ENCODE measurements around the gene AJAP1. TPM values are rescaled to one million over a fixed set of nuclear protein-coding genes. Genes with fewer than 3 reads are reported as not detected.
"Not testable (repeated sequence)": the region's sequence is repeated elsewhere in the genome, so short reads cannot be mapped to it uniquely, and the experiment has no call there.

The AJAP1 gene
- total RNA-seq, 1 donor from 2014 or later: 0.63 TPM

DNA sequence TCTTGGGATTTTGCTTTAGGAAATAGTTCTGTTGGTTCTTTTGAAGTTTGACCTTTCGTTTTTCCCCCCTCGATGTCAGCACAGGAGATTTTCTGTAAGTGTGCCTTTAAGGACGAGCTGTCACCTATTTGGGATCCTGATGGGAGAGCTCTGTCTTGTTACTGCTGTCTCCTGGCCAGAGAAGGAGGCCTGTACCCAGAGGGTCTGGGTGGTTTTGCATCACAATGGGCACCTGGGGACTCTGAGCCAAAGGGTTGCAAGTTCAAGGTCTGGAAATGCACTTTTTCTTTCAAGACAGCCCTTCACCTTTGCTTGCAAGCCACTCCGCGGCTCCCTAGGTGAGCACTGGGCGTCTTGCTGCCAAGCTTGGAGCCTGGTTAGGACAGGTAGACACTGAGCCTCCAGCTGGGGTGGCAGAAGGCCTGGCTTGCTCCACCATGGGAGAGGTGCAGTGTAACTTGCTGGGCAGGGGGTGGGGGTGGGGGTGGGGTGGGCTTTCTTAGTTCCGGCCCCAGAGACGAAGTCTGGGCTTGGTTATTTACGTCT is 2.9 kb downstream of the AJAP1 start:
- no peak for DNase-seq (ENCODE audit: low spot score)
- ATAC-seq: no peak

DNA sequence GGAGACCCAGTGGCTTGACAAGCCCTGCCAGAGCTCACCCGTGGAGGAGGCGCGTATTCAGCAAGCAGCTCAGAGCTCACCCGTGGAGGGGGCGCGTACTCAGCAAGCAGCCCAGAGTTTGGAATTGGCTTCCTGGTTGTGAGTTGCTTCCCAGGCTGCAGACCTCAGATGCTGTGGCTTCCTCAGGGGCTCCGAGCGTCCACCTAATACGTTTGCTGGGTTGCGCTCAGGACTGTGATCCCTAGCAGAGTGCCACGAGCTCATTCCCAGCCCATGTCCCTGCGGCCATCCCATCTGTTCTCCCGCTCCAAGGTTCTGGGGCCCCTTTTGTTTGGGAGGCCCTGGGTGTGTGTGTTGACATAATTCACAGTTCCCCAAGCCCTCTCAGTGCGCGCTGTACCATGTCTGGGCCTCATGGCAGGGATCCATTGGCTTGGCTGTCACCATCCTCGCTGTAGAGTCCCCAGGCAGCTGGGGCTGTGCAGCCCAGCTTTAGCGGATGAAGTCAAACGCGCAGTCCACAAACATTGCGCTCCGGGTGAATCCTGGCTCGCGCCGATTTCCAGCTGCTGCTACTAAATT is 3.6 kb downstream of the AJAP1 start:
- no peak for ATAC-seq
- no peak for DNase-seq (ENCODE audit: low spot score)

DNA sequence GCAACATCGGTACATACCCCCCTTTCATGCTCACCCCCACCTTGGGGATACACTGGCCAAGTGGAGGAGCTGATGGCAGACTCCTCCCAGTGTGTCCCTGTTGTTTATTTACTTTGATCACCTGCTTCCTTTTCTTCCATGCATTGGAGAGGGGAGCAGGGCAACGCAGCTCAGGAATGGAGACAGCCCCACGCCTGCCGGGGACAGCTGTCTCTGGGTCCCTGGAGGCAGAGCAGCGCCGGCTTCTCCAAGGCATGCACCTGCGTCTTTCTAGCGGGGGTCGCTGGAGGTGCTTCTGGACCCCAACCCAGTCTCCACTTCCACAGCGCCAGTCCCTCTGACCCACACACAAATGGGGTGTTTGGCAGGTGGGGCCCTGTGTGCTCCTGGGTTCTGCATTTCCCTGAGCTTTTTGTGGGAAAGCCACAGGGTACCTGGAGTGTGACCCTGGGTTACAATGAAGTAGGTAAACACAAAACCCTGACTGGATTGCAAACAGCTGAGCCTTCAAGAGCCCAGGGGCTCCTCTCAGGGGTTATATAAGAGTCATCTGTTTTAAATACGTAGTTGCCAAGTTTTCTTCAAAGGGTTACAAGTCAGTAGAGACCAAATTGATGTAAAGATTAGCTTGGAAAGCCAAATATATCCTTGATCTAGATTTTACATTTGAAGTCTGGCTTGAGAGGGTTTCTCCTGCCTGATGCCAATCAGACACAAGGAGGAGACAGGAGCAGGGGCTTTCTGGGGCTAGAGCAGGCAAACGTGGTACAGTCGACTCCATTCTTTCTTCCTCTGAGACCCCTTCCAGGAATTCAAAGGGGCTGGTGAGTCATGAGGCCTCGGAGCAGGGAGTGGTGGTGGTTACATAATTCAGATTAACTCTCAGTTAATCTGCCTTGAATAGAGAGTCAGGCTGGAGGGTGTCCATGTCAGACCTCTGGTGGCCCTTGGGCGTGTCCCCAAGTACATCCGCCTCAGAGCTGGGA is 4.5 kb downstream of the AJAP1 start:
- ATAC-seq (no peak), DNase-seq (ENCODE audit: low spot score) (no peak)

DNA sequence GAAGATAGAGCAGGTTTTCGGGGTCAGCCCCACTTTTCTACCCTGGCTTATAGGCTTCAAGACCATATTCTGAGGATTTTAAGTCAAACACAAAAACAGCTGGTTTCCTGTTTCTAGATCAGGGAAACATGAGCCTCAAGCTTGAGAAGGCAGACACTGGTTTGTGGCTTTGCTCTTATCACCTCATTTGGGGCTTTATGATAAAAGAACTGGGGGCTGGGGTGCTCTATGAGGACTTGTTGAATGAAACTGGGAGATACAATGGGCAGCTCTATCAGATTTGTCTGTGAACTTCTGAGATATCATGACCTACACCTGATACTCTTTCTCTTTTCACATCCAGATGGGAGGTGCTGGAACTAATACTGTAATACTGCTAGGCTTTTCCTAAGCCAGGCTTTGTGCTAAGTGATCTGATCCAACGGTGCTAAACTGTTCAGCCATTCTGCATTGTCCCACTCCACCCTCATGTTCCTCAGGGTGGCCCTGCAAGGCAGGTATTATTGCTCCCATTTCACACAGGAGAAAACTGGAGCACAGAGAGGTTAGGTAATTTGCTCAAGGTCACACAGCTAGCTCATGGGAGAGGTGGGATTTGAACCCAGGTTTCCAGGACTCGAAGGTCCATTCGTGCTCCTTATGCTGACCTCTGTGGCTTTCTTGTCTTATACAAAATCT is 6.6 kb downstream of the AJAP1 start:
- no peak for ATAC-seq

DNA sequence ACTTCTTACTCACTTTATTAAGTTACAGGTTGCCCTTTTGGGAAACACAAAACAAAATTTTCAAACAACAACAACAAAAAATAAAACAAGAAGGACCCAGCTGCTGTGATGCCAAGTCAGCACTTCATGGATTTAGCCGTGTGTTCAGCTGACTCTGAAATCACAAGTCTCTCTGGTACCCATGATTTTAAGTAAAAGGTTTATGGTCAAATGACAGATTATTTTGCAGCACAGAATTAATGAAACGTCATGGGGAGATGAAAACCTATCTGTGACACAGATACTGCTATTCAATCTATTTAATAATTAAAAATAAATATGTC is 7.1 kb downstream of the AJAP1 start:
- ATAC-seq: no peak
- DNase-seq (ENCODE audit: low spot score): no peak

More for the DNA sequence above, 6.6 kb downstream of the AJAP1 start:
- no peak for DNase-seq (ENCODE audit: low spot score)

DNA sequence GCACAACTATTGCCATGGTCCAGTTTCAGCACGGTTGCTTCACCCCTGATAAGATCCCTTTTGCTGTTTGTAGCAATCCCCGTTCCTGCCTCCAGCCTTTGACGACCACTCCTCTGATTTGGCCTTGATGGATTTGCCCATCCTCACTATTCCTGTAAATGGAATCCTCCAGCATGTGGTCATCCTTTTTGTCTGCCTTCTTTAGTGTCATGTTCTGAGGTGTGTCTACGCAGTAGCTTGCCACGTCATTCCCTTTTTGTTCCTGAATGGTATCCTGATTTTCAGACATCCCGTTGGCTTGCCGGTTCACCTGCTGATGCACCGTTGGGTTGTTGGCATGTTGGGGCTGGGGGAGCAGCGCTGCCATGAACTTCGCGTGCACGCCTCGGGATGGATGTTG is 7.8 kb downstream of the AJAP1 start:
- DNase-seq (ENCODE audit: low spot score) (no peak), ATAC-seq (no peak)

DNA sequence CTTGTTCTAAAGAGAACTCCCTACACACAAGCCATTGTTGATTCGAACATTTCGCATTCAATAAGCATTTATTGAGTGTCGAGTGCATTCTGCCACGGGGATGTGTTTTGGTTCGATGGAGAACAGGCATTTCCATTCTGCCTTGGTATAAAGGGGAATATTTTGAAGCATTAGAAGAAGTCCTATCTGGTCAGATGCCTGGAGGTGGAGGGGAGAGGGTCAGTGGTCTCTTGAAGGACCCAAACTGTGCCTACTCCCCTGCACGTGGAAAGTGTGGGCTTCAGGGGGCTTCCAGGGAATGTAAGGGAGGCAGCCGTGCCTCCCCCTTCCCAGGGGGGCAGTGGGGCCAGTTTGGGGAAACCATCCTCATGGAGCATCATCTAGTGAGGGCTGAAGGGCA is 8.3 kb downstream of the AJAP1 start:
- DNase-seq (ENCODE audit: low spot score) (no peak), ATAC-seq (no peak)

DNA sequence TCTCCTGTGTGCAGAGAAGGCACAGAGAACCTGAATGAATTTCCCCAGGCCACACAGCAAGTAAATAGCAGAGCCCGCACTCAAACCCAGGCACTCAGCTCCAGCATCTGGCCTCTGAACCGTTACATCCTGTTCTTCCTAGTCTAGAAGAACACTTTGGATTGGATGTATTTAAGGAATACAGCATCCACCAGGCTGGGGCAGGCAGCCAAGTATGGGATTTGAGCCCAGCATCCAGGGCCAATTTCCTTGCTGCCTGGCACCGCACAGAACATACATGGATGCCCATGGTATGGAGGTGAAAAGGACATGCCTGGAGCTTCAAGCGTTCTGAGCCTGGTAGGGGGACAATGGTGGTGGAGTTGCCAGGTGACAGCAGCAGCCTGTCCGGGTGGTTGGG is 9.7 kb downstream of the AJAP1 start:
- DNase-seq (ENCODE audit: low spot score) (no peak), ATAC-seq (no peak)

DNA sequence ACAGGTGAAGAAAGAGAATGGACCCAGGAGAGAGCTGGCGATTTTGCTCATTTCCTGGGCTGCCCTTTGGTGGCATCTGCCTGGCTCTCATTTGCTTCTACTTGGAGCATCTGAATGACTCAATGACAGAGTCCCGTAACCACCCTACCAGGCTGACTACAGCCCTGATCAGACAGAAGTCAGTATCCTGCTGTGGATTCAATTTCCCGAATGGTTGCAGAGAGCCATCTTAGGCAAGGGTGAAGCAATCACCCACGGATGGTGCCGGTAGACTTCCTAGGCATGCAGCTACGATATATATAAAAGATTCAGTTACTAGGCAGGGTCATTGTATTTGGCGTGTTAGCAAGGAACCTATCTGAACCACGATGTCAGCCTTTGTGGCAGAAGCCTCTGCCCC is 10.2 kb downstream of the AJAP1 start:
- DNase-seq (ENCODE audit: low spot score) (no peak), ATAC-seq (no peak)

DNA sequence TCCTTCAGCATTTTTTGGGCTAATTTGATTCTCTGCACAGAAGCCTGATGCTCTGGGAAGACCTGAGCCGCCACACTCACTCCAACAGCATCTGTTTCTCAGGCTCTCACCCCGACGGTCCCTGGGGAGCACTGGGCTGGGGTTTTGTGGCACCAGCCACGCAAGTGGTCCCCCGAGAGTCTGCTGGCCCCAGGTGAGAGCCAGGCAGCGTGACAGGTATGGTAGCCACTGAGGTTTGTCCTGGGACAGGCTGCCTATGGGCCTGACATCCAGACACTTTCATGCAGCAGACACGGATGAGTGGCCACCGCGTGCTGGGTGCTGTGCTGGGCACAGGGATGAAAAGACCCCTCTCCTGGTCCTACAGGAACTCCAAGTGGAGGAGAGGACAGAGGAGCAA is 11.0 kb downstream of the AJAP1 start:
- no peak for DNase-seq (ENCODE audit: low spot score)
- no peak for ATAC-seq

DNA sequence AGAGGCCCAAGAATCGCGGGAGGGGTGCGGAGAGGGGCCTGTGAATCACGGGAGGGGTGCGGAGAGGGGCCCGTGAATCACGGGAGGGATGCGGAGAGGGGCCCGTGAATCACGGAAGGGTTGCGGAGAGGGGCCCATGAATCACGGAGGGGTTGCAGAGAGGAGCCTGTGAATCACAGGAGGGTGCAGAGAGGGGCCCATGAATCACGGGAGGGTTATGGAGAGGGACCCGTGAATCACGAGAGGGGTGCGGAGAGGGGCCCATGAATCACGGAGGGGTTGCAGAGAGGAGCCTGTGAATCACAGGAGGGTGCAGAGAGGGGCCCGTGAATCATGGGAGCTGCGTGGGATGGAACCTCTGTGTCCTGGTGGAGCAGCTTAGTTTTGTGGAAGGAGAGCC is 12.3 kb downstream of the AJAP1 start:
- DNase-seq (ENCODE audit: low spot score); ATAC-seq: not testable (repeated sequence)

DNA sequence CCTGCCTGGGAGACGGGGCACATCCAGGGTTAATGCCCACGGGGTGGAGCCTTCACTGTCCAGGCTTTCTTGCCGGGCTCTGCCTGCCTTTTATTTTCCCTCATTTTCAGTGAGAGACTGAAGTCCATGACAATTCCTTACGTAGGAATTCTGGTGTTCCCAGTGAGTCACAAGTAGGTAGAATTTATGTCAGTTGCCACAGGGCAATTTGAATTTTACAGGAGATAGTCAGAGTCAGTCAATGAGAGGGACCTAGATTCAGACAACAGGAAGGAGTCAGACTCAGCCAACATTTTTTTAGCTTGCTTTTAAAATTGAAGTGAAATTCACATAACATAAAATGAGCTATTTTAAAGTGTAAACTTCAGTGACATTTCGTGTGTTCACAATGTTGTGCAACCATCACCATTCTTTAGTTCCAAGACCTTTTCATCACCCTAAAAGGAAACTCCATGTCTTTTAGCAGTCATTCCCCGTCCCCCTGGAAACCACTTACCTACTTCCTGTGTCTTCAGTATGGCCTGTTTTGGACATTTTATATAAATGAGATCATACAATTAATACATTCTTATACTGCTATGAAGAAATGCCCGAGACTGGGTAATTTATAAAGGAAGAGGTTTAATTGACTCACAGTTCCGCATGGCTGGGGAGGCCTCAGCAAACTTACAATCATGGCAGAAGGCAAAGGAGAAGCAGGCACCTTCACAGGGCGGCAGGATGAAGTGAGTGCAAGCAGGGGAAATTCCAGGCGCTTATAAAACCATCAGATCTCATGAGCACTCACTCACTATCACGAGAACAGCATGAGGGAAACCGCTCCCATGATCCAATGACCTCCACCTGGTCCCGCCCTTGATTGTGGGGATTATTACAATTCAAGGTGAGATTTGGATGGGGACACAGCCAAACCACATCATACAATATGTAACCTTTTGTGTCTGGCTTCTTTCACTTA is 14.6 kb downstream of the AJAP1 start:
- DNase-seq (ENCODE audit: low spot score) (no peak), ATAC-seq (no peak)

DNA sequence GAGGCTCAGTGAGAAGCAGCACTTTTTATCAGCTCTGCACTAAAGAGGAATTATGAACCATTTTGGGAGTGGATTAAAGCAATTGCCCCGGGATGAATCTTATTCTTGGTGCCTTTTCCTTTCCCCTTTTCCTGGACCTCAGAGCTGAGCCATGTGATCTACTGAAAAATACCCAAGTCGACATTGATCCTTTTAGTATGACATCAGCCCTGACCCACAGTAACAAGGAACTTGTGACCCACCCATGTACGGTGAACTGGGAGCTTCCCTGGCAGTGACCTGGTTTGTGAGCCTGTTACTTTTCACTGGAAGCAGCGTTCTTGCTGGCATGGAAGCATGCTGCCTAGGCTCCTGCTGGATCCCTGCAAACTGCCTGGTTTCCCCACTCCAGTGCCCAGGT is 15.9 kb downstream of the AJAP1 start:
- no peak for ATAC-seq
- no peak for DNase-seq (ENCODE audit: low spot score)

DNA sequence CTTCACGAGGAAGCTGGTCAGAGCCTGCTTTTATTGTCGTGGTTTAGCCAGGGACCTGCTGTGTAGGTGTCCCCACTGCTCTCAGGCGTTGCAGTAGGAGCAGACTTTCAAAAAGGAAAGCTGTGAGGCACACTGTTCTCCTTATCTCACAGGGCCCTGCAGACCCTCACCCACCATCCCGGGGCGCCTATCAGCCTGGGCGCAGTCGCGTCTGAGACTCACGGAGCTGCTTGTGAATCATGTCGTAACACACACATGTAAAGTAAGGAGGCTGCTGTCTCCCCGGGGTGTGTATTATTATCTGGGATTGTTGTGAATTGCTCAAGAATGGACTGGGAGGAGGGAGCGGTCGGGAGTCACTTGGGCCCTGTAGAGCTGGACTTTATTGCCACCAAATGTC is 17.4 kb downstream of the AJAP1 start:
- ATAC-seq (no peak), DNase-seq (ENCODE audit: low spot score) (no peak)

DNA sequence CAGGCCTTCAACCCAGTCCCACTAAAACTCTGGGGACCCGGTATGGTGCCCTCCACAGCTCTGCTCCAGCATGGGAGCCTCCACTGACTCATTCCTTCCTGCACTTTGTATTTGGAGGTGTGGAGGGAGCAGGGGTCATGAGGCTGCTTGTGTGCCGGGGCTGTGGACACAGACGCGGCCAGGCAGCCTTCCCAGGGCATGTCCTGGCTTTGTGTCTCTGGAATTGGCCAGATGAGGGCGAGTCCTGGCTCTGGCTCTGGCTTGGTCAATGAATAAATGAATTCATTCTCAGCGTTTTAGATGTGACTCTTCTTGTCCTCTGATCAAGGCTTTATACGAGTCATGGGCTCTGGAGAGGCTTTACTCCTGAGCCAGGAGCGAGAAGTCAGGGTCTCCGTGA is 19.1 kb downstream of the AJAP1 start:
- ATAC-seq: no peak
- no peak for DNase-seq (ENCODE audit: low spot score)

DNA sequence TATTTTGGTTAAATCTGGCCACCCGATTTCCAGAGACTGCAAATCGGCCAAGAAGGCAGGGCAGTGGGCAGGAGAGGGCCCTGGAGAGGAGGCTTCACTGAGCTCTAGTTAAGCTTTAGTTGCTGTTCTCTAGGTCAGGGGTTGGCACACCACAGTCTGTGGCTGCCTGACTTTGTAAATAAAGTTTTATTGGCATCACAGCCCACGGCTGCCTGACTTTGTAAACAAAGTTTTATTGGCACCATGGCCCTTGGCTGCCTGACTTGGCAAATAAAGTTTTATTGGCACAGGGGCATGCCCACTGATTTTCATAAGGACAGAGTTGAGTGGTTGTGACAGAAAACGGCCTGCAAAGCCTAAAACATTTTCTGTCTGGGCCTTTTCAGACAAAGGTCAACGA is 19.7 kb downstream of the AJAP1 start:
- ATAC-seq: no peak
- DNase-seq (ENCODE audit: low spot score): no peak

DNA sequence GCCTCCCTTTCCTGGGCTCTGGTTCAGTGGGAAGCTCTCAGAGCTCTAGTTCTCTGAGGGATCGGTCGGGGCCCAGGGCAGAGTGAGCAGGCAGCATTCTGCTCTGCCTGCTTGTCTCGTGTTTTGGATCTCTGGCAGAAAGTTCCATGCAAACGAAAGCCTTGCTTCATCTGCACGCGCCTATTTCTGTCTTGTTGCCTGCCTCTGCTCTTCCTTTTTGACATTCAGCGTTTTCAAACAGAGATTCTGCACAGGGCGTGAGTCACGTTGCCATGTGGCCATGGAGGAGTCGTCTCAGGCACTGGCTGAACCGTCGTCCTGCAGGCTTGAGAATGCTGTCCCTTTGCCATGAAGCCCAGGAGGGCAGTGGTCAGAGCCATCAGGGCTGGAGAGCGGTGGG is 20.3 kb downstream of the AJAP1 start:
- ATAC-seq (no peak), DNase-seq (ENCODE audit: low spot score) (no peak)

DNA sequence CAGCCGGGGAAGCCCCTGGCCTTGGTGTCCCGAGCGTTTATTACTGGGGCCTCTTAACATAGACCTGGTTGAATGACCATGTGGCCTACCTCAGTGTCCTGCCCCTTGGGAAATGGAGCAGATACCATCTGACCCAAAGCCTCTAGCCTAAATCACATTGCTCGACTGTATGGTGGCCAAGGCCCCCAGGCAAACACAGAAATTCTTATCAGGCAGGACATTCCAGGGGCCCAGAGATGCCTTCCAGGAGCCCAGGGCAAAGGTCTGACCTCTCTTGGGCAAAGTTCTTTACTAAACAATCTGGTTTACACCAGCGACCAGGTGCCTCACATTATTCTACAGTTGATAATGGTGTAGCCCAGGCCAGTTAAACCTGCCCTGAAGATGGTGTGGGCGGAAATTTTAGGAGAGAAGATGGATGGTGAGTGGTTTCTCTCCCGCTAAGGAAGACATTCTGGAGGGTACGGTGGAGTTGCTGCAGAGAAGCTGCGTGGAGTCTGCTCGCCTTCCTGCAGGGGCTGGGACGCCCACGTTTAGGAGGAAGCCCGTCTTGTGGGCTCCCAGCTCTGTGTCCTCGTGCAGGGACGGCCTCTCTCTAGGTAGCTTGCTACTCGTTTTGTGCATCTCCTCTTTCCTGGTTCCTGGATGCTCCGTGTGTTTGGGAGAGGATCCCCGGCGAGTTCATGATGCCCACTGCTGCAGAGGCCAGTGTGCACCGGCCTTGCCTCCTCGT is 21.2 kb downstream of the AJAP1 start:
- DNase-seq (ENCODE audit: low spot score) (no peak), ATAC-seq (no peak)

DNA sequence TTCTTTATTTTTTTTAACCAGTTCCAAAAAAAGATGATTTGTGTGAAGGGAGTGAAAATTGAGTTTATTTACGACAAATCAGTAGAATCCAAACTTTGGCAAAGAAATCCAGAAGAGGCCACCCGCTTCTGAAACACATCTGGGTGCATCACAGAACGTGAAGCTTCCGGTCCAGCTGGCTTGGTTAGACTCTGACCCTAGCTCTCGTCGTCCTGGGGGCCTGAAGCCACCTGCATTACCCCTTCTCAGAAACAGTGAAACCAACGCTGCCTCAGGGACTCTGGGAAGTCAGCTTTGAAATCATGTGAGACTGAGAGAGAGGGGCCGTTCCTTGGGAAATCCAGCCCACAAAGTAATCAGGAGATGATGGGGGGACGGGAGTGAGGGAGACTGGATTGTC is 21.8 kb downstream of the AJAP1 start:
- no peak for DNase-seq (ENCODE audit: low spot score)
- ATAC-seq: no peak

DNA sequence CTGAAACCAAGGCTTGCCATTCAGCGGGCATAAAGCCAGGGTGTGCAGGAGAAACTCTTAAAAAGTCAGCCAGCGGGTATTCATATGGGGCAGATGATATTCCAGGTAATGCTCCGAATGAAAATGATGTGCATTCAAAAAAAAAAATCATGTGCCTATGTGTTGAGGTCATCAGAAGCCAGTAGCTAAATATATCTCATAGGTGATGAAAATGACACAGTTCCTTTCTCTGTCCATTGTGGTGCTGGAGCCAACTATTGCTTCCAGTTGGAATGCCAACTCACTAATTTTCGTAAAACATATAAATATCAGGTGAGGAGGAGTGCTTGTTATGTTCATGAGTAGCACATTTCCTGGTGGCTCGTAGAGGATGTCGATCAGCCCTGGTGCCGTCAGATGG is 23.2 kb downstream of the AJAP1 start:
- no peak for DNase-seq (ENCODE audit: low spot score)
- no peak for ATAC-seq
